ENCODE measurements around the gene OR52B2.

GRCh38 chr11:6200975-6201374 is 30.8 kb upstream of the OR52B2 start:
- TF ChIP-seq EZH2 (IDR thresholded peaks at IDR 0.05) (no peak), POLR2AphosphoS5 (IDR thresholded peaks at IDR 0.05; ENCODE audit: borderline replicate concordance, low read depth, low read length) (no peak), FOXP2 (optimal IDR thresholded peaks at IDR 0.05; ENCODE audit: control extremely low read depth, extremely low read length, insufficient read depth) (no peak)
